GM19193 (cell line): ENCODE measurements around the gene HSPA4.

Source experiments
- POLR2A ChIP-seq: IDR thresholded peaks from 4 replicates; pipeline ENCODE4 v1.6.1; 2011; ENCODE audit not compliant: insufficient read depth, insufficient read length; ENCODE audit errors: extremely low read depth

The HSPA4 gene

DNA sequence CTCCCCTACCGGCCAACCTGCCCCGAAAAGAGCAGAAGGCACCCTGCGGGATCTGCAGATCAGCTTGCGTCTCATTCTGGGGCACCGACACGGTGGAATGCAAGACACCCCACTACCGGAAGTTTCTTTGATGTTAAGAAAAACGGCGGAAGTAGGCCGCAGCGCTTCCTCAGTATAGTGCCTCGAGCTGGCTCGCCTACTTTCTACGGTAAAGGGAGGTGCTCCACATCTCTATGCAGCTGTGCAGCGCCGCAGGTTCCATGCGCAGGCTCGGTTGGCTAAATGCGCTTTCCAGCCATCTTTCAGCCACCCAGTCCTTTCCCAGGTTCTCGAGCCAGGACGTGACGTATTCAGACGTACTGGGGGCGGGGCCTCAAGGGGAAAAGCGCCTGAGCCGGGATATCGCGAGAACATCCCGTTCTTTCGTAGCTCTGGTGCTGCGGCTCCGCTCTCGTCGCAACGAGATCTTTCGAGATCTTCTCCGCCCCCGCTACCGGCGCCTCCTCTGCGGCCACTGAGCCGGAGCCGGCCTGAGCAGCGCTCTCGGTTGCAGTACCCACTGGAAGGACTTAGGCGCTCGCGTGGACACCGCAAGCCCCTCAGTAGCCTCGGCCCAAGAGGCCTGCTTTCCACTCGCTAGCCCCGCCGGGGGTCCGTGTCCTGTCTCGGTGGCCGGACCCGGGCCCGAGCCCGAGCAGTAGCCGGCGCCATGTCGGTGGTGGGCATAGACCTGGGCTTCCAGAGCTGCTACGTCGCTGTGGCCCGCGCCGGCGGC, at the start of gene HSPA4:
TSS of gene HSPA4 (plus strand) at position 472 of the 775 bp plus-strand sequence. CDS start at position 710, 238 bp downstream.
- TF ChIP-seq POLR2A: peak; percentile 93

DNA sequence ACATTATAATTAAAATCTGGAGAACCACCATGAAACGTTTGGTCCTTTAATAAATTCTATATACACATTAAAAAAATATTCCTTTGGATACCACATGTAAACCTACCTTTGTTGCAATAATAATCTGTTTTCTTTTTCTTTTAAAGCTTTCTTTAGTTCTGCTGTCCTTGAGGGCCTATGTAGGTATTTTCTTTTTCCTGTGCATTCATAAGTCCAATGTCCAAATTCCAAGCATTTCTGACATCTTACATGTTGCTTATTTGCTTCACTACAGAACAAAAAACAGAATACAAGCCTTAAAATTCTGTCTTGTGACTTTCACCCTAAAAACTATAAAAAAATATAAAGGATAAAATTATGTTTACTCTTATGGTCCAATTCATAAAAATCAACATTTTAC, 45.2 kb upstream of the HSPA4 start:
- no peak for TF ChIP-seq POLR2A

DNA sequence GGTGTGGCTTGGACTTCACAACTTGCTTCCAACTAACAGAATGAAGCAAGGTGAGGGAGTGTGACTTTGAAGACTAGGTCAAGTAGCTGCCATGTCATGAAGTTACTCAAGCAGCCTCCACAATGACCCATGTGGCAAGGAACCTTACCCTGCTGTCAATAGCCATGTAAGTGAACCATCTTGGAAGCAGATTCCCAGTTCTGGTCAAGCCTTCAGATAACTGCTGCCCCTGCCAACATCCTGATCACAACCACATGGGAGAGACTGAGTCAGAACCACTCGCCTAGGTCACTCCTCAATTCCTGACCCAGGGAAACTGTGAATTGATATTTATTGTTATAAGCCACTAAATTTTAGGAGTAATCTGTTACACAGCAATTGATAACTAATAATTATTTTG, 36.3 kb upstream of the HSPA4 start:
- no peak for TF ChIP-seq POLR2A

DNA sequence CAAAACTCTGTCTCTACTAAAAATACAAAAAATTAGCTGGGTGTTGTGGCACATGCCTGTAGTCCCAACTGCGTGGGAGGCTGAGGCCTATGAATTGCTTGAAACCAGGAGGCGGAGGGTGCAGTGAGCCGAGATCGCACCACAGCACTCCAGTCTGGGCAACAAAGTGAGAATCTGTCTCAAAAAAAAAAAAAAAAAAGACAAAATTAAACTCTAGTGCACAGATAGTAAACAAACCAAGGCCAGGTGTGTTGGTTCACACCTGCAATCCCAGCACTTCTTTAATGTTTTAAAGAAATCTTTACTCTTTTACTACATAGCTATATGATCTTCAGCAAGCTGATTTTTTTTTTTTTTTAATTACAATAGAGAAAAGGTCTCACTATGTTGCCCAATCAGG, 33.8 kb upstream of the HSPA4 start:
- TF ChIP-seq POLR2A: no peak

DNA sequence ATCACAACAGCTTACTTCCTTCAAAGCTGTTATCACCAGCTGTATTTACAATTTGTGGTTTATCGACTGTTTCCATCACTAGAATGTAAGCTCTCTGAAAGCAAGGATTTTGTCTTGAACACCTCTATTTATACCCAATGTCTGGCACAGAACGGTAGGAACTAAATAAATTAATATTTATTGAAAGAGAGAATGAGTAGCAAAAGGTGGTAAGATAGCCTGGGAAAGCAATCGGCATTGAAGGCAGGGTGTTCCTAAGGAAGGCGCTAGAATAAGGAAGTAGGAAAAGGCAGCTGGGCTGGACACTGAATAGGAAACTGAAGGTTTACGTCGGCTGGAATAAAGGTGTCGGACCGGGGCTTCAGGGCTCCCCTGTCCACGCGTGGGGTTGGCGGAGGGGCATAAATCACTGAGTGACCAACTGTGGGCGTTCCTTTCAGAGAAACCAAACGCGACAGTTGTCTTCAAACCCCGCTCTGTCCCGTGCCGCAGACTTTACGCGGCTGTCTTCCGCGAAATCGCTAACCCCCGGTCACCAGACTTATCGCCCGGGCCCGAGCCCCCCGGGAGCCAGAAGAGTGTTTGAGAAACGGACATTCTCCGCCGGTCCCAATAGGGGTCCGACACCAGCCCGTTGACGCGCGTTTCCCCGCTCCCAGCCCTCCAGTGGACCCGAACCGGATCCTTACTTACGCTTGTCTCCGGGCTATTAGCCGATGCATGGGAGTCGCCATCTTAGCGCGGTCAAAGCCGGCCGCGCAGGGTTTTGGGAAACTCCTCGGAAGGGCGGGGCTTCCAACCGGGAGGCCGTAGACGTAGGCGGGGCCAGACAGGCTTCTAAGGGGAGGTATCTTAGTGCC, 25.8 kb upstream of the HSPA4 start, which contains the start of gene ZCCHC10:
TSS of gene ZCCHC10 (minus strand) at position 746 of the 860 bp plus-strand sequence. CDS start at position 734, 12 bp downstream.
- TF ChIP-seq POLR2A: peak; percentile 95

DNA sequence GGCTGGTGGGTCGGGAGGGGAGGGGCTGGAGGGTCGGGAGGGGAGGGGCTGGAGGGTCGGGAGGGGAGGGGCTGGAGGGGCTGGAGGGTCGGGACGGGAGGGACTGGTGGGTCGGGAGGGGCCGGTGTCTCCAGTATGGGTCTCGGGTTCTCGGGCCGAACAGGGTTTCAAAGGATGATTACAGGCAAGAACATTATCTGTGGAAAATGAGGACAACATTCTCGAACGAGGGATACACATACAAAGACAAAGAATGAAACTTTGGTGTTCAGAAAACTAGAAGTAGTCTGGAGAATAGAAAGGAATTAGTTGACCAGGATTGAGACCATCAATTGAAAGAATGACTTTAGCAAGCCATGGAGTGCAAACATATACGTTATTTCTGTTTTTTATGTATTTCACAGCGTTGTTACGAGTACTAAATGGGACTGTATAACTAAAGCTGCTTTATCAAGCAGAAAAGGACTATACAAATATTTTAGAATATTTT, 25.1 kb upstream of the HSPA4 start:
- no peak for TF ChIP-seq POLR2A

DNA sequence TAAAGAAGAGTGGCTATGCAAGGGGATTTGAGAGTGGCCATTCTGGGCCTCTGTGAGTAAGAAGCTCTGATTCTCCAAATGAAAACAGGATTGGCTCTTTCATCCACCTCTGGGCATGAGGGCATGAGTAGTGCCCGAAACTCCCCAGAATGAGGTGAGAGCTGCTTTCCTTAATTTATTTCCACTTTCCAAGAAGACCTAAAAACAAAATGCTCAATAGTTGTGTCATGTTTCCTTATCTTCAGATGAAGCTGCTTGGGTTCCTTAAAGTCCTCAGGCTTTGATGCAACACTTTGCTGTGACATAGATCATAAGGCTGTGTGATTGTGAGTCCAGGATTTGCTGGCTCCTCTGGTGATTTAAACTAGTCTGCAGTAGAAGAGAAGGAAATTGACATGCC, 22.4 kb upstream of the HSPA4 start:
- no peak for TF ChIP-seq POLR2A

DNA sequence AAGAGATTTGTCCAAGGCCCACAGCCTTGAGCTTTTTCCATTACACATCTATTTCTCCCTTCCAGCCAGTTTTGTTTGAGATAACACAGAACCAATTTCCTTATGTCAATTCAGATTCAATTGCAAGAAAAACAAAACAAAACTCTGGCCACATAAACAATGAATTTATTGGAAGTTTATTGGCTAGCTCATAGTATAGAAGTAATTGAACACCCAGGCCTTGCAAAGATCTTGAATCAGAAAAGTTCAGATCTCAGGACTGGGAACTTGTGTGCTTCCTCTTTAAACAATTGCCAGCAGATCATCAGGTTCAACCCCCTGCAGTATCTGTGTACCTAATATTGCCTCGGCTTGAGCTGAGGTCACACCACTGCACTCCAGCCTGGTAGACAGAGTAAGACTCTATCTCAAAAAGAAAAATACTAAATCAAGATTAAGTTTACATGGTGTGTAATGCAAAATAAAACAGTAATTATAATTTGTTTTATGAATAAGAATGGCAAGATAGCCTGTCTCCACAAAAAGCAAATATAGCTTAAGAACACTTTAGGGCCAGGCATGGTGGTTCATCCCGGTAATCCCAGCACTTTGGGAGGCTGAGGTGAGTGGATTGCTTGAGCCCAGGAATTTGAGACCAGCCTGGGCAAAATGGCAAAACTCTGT, 21.3 kb upstream of the HSPA4 start:
- TF ChIP-seq POLR2A: no peak

DNA sequence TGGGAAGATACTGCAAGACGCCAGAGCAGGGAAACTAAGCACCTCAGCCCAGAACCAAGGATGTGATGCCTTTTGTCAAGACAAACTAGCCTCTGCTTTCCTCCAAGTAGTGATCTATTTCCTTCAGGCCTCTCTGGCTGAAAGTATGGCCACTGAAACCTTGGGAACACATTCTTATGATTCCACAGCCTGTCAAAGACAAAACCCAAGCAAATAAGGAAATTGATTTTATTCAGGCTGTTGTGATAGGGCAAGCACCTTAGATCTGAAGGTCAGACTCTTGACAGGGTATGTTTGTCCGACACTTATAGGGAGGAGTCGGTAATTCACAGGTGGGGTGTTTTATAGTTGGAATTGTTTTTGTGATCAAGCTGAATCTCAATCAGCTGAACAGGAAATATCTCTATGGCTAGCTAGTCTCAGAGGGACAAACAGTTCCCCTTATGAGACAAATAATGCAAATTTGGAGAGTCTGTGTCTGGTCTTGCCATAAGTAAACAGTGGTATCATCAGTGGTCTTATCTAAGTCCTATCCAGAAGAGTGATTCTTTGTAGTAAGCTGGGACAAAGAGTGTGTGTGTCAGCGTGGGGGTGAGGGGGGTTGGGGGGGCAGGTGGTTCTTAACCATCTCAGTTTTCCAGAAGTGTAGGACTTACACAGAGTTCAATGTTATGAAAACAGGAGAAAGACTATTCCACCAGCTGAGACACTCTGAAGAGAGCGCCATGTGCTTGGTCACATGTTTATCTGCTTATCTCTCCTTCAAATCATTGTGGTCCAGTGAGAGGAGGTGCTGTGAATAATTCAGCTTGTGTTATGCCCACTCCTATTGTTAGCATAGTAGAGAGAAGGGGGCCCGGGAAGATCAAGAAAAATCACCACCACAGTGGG, 18.7 kb upstream of the HSPA4 start:
- no peak for TF ChIP-seq POLR2A

DNA sequence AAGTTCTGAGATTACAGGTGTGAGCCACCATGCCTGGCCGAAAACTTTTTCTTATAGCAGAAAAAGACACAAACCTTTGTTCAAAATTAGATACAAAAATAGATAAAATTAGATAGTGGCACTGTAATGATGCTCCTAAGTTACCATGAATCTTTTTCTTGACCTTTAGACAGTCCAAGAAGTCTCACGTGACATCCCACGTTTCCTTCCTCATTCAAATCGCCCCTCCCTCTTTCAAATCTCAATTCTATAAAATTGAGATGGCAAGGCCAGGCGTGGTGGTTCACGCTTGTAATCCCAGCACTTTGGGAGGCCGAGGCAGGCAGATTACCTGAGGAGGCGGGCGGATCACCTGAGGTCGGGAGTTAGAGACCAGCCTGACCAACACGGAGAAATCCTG, 17.7 kb upstream of the HSPA4 start:
- no peak for TF ChIP-seq POLR2A

DNA sequence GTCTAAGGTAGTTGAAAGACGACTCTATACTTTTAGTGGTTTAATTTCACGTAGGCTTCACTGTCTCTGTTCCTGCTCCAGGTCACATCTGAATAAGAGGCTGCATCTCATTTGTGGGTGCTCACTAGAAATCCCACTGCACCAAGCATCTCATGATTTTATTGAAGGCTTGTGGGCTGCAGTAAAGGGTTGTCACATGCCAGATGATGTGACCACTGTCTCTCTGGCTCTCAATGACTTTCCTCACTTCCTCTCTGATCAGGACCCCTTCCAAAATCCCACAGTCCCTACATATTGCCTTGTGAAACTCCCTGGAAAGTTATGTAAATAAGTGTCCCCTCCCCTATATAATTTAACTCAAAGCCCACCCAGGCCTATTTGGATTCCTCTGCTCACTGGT, 16.6 kb upstream of the HSPA4 start:
- TF ChIP-seq POLR2A: no peak

DNA sequence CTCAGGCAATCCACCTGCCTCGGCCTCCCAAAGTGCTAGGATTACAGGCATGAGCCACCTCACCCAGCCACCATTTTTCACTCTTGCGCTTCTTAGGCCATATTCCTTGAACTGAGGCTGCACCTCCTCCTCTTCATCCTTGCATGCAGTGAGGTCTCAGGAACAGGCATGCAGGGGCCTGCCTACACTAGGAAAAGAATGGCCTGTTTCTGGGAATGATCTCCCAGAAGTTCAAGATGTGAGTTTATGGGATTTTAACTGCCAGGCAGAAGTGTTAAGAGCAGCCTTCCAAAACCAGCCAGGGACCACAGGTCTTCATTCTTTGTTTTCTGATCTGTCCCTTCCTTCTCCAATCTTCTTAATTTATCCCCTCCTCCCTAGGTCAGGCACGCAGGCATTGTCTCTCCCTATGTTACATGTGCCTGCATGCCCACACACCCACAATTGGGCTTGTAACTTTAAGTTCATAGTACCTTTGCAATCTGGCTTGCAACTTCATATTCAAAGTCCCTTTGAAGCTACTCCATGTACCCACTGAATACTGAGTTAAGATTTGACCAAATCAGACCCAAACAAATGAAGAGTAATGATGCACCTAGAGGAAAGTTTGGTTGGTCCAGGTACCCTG, 10.5 kb upstream of the HSPA4 start:
- no peak for TF ChIP-seq POLR2A

DNA sequence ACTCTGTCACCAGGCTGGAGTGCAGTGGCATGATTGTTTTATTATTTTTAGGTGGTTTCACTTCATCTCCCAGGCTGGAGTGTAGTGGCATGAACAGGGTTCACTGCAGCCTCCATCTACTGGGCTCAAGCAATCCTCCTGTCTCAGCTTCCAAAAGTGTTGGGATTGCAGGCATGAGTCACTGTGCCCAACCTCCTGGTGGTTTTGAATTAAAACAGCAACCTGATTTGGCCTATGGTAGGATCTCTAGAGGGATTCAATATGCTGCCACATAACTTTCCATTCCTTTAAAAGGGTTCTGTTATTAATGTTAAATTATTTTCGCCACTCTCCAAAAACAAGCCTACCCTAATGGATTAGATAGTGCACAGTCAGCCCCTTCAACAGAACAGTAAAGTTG, 9.9 kb upstream of the HSPA4 start:
- no peak for TF ChIP-seq POLR2A

DNA sequence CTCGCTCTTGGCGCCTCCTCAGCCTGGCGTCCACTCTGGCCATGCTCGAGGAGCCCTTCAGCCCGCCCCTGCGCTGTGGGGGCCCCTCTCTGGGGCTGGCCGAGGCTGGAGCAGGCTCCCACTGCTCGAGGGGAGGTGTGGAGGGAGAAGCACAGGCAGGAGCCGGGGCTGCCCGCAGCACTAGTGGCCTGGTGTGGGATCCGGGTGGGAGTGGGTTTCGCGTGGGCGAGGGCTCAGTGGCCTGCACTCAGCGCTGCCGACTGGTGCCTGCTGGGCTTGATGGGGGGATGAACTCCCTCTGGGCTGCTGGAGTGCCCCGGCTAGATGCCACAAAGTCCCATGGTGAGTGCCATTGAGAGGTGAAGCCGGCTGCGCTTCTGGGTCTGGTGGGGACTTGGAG, 4.4 kb upstream of the HSPA4 start:
- no peak for TF ChIP-seq POLR2A
